DND-41 (cell line): ENCODE data around the gene CD320.

Experiments used
- CTCF ChIP-seq: IDR thresholded peaks from 2 replicates; pipeline ENCODE4 v1.5.1; 2012; ENCODE audit warnings: borderline replicate concordance, low read length, moderate library complexity, mild to moderate bottlenecking; ENCODE audit not compliant: poor library complexity, severe bottlenecking; ENCODE audit errors: extremely low read depth
- EZH2 ChIP-seq: IDR thresholded peaks from 3 replicates; pipeline ENCODE4 v1.6.1; 2012; ENCODE audit warnings: borderline replicate concordance, low read depth, mild to moderate bottlenecking, moderate library complexity, low read length, inconsistent platforms; ENCODE audit not compliant: severe bottlenecking

DNA sequence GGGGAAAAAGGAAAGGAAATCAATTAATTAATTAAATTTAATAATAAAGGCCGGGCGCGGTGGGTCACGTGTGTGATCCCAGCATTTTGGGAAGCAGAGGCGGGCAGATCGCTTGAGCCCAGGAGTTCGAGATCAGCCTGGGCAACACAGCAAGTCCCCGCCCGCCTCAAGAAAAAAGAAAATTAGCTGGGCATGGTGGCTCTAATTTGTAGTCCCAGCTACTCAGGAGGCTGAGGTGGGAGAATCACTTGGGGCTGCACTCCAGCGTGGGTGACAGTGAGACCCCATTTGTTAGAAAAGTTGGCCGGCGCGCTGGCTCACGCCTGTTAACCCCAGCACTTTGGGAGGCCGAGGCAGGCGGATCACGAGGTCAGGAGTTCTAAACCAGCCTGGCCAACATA lies 733 bp upstream of the CD320 start:
- TF ChIP-seq CTCF (no peak), EZH2 (no peak)
